ENCODE measurements around the gene AKAP4.

Gene AKAP4, protein sequence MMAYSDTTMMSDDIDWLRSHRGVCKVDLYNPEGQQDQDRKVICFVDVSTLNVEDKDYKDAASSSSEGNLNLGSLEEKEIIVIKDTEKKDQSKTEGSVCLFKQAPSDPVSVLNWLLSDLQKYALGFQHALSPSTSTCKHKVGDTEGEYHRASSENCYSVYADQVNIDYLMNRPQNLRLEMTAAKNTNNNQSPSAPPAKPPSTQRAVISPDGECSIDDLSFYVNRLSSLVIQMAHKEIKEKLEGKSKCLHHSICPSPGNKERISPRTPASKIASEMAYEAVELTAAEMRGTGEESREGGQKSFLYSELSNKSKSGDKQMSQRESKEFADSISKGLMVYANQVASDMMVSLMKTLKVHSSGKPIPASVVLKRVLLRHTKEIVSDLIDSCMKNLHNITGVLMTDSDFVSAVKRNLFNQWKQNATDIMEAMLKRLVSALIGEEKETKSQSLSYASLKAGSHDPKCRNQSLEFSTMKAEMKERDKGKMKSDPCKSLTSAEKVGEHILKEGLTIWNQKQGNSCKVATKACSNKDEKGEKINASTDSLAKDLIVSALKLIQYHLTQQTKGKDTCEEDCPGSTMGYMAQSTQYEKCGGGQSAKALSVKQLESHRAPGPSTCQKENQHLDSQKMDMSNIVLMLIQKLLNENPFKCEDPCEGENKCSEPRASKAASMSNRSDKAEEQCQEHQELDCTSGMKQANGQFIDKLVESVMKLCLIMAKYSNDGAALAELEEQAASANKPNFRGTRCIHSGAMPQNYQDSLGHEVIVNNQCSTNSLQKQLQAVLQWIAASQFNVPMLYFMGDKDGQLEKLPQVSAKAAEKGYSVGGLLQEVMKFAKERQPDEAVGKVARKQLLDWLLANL

DNA sequence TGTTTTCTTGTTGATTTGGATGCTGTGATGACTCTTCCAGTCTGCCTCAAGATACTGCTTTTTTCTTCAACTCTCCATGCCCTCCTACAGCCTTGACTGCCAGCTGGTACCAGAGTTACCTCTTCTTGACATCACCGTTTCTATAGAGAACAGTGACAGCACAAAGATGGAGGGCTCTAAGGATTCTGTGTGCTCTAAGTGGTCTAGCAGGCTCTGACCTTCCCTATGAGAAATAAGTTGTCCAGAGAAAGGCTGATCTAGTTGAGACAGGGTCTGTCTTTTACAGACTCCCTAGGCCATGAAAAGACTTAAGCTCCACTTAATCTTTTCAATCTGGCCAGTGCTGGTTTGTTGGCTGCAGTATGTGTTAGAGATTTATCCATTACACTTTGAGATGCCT lies at the start of gene AKAP4:
AKAP4 (minus strand) TSS at position 101 of the 400 bp plus-strand sequence. CDS start 118 bp downstream, outside the sequence.
- no peak for ATAC-seq (ENCODE audit: low read depth)

DNA sequence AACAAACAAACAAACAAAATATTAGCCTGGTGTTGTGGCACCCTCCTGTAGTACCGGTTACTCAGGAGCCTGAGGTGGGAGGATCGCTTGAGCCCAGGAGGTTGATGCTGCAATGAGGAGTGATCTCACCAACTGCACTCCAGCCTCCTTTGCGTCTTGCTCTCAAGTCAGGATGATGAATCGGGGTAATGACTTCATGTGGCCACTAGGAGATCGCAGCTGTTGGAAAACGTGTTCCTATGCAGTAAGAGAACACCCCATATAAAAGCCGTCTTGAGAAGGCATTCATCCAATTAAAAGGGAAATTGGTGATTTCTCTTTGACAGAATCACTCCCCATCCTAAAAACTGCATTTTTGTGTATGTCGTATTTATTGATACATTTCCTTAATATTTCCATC lies 10.7 kb upstream of the AKAP4 start:
- ATAC-seq (ENCODE audit: low read depth) (no peak), DNase-seq (ENCODE audit: low spot score in 2 of 2) (no peak)
- no peak overlapping the region for H3K4me3 Mint-ChIP-seq
- H3K4me1 Mint-ChIP-seq, result no peaks in the 10 kb centered on the region
- H3K9me3 Mint-ChIP-seq, result no peaks in the 10 kb centered on the region
- no peaks in the 10 kb centered on the region for H3K36me3 Mint-ChIP-seq
- no peaks in the 10 kb centered on the region for H3K27me3 Mint-ChIP-seq
- no peak overlapping the region for H3K27ac Mint-ChIP-seq

More for the DNA sequence above, at the start of gene AKAP4:
- H3K36me3 Mint-ChIP-seq, result no peaks in the 10 kb centered on the region
- no peak within 1 kb of the TSS for H3K27ac Mint-ChIP-seq
- H3K4me3 Mint-ChIP-seq, result no peak within 1 kb of the TSS
- H3K27me3 Mint-ChIP-seq, result peaks cover 4% of the 10 kb centered on the region
- H3K4me1 Mint-ChIP-seq, result peaks cover 3% of the 10 kb centered on the region
- no peaks in the 10 kb centered on the region for H3K9me3 Mint-ChIP-seq
- DNase-seq (ENCODE audit: low spot score in 2 of 2), result no peak

DNA sequence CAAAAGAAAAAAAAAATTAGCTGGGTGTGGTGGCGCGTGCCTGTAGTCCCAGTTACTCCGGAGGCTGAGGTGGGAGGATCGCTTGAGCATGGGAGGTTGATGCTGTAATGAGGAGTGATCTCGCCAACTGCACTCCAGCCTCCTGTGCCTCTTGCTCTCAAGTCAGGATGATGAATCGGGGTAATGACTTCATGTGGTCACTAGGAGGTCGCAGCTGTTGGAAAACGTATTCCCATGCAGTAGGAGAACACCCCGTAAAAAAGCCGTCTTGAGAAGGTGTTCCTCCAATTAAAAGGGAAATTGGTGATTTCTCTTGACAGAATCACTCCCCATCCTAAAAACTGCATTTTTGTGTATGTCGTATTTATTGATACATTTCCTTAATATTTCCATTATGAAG lies 5.9 kb upstream of the AKAP4 start:
- Mint-ChIP-seq H3K36me3 (no peaks in the 10 kb centered on the region), H3K9me3 (no peaks in the 10 kb centered on the region), H3K27ac (no peak overlapping the region), H3K4me3 (no peak overlapping the region), H3K4me1 (peaks cover 3% of the 10 kb centered on the region), H3K27me3 (no peaks in the 10 kb centered on the region)
- no peak for ATAC-seq (ENCODE audit: low read depth)
- no peak for DNase-seq (ENCODE audit: low spot score in 2 of 2)

DNA sequence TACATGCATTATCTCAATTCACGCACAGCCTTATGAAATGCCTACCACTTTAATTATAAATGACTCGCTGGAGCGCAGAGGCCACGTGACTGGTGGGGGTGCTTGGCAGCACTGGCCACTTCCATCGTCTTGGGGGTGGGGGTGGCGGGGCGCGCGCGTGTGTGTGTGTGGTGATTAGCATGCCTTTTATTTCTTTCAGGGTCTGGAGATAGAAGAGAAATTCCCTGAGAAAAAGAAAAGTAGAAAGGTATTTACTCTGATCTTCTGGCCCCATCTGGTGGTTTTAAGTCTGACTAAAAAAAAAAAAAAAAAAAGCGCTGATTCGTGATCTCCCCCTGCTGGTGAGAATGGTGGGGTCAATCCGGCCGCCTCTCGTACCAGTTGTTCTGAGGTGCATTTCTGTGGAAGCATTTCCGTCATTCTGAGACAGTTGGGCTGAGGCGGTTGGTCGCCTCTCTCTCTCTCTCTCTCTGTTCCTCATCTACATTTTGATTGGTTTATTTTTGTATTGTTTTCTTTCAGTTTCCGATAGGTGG lies 3.6 kb upstream of the AKAP4 start, which contains the start of gene CCNB3:
CCNB3 (plus strand) TSS at position 402 of the 536 bp plus-strand sequence. CDS start 80,399 bp downstream, outside the sequence.
- peaks cover 2% of the 10 kb centered on the region for H3K27me3 Mint-ChIP-seq
- H3K27ac Mint-ChIP-seq, result peak within 1 kb of the TSS; percentile 61
- peak; percentile 97 for ATAC-seq (ENCODE audit: low read depth)
- no peaks in the 10 kb centered on the region for H3K9me3 Mint-ChIP-seq
- peak within 1 kb of the TSS; percentile 80 for H3K4me3 Mint-ChIP-seq
- H3K4me1 Mint-ChIP-seq, result peaks cover 3% of the 10 kb centered on the region
- no peaks in the 10 kb centered on the region for H3K36me3 Mint-ChIP-seq
- DNase-seq (ENCODE audit: low spot score in 2 of 2), result peak; percentile 42 to 60

DNA sequence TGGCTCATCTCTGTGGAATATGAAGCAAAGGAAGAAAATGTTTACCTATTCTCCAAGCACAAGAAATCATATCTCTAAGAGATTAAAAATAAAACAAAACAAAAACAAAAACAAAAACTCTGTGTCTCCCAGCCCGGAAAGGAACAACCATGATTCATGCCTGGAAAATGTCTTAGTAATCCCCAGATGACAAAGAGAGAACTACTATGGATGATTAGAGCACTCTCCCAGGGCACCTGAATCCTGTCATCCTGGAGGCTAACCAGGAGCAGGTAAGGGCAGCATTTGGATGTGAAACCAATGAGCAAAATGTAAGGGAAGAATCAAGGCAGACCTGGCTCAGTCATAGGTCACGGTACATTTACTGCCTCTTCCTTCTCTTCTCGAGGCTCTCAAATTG lies 1.7 kb upstream of the AKAP4 start:
- Mint-ChIP-seq H3K36me3 (no peaks in the 10 kb centered on the region), H3K4me1 (peaks cover 3% of the 10 kb centered on the region), H3K9me3 (no peaks in the 10 kb centered on the region), H3K27ac (no peak overlapping the region), H3K4me3 (no peak overlapping the region), H3K27me3 (peaks cover 2% of the 10 kb centered on the region)
- no peak for DNase-seq (ENCODE audit: low spot score in 2 of 2)
- no peak for ATAC-seq (ENCODE audit: low read depth)

DNA sequence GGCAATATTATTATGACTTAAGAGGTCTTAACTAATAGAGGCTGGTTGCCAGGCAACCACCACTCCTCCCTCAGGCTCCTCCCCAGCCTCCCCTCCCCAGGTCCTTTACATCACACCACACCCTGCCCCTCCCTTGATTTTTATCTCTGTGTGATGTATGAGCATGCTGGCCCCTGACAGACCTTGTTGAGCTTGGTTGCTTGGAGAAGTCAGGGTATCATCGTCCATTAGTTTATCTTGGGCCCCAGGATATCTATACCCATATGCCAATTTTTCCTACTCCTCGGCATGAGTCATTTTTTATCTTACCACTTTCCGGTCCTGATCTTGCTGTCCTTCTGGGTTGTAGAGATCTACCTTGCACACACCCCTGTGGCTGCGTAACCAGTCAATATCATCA lies 2.5 kb downstream of the AKAP4 start:
- Mint-ChIP-seq H3K4me3 (no peak overlapping the region), H3K36me3 (no peaks in the 10 kb centered on the region), H3K27ac (no peak overlapping the region), H3K9me3 (no peaks in the 10 kb centered on the region), H3K27me3 (peaks cover 5% of the 10 kb centered on the region), H3K4me1 (no peaks in the 10 kb centered on the region)
- no peak for ATAC-seq (ENCODE audit: low read depth)
- DNase-seq (ENCODE audit: low spot score in 2 of 2), result no peak

DNA sequence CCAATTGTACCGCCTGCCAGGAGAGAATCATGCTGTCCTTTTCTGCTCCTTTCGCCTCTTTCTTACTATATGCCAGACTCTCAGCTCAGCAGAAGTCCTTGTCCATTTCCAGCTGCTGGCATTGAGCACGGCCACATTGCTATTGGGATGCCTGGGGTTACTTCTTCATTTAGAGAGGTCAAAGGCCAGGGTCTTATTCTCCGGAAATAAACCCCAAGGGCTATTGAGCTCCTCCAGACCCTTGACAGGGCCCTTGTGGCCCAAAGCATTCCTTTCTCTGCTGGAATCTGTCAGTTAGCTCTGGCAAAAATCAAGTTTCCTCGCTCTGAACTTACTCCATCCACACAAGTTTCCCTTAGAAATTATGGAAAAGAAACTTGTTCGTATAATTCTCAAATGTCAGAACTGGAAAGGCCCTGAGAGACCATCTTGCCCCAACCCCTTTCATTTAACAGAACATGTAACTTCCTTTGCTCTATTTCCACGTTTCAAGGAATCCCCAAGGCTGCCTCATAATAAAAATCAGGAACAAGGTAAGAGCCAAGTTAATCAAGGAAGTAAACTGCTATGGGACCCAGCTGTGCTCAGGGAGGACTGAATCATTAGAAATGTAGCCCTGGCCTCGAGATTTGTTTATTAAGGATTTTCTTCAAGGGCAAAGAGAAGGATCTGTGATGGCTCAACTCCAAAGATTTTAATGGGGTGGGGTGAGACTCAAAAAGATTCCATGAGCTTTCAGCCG lies 11.8 kb downstream of the AKAP4 start:
- Mint-ChIP-seq H3K4me3 (no peak overlapping the region), H3K27me3 (peaks cover 1% of the 10 kb centered on the region), H3K36me3 (no peaks in the 10 kb centered on the region), H3K4me1 (no peaks in the 10 kb centered on the region), H3K9me3 (no peaks in the 10 kb centered on the region), H3K27ac (no peak overlapping the region)
- ATAC-seq (ENCODE audit: low read depth) (no peak), DNase-seq (ENCODE audit: low spot score in 2 of 2) (no peak)

DNA sequence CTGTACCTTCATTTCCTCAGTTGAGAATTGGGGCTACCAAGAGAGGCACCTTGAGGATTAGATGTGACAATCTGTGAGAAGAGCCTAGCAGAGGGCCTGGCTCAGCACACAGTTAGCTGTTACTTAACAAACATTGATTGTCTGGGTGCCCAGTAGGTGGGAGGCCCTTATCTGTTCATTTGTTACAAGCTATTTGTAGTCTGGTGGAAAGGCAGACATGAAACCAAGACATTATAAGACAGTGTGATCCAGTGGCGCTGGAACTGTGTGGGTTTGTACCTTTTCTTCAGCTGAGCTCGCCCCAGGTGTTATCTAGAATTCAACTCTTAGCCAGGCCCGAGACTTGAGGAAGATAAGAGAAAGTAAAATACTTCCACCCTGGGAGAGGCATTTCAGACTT lies 16.9 kb downstream of the AKAP4 start:
- H3K9me3 Mint-ChIP-seq, result no peaks in the 10 kb centered on the region

DNA sequence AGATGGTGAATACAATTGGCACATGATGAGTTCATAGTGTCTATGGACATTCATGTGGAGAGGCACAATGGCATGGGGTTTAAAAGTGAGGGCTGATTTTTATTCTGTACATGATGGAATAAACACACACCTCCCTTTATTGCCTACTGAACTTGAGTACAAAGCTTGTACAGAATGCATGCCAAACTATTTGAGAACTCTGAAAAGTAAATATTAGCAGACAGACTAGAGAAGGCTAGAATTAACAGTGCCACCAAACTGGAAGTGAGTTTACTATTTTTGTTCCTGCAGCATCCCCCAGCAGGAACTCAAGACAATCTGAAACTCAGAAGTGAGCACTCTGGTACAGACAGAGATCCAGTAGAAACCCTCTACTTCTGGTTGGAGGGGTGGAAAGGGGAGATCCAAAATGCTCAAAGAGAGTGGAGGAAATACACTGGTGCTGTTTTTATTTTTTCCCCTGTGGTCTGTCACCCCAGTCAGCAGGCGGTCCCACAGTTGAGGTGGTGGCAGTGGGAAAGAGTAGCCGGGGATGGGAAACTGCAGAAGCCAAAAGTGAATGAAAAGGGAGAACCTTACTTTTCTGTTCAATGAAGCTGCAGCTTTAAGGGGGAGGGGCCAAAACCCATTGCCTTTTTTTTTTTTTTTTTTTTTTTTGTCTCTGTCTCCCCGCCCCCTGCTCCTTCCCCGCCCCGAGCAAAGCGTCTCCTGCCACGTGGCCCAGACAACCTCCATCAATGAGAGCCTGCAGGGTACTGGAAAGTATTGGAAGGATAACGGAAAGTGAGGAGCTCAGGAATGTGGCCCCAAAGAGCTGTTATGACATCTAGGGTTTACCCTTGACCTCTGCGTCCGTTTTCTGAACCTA lies 20.5 kb downstream of the AKAP4 start:
- Mint-ChIP-seq H3K4me3 (no peak overlapping the region), H3K27me3 (peaks cover 5% of the 10 kb centered on the region), H3K4me1 (peaks cover 4% of the 10 kb centered on the region), H3K27ac (no peak overlapping the region), H3K36me3 (no peaks in the 10 kb centered on the region), H3K9me3 (no peaks in the 10 kb centered on the region)
- DNase-seq (ENCODE audit: low spot score in 2 of 2) (no peak), ATAC-seq (ENCODE audit: low read depth) (no peak)

More for the DNA sequence above, 16.9 kb downstream of the AKAP4 start:
- Mint-ChIP-seq H3K4me3 (no peak overlapping the region), H3K27ac (no peak overlapping the region), H3K36me3 (no peaks in the 10 kb centered on the region), H3K27me3 (peaks cover 4% of the 10 kb centered on the region), H3K4me1 (peaks cover 4% of the 10 kb centered on the region)
- no peak for DNase-seq (ENCODE audit: low spot score in 2 of 2)
- no peak for ATAC-seq (ENCODE audit: low read depth)

DNA sequence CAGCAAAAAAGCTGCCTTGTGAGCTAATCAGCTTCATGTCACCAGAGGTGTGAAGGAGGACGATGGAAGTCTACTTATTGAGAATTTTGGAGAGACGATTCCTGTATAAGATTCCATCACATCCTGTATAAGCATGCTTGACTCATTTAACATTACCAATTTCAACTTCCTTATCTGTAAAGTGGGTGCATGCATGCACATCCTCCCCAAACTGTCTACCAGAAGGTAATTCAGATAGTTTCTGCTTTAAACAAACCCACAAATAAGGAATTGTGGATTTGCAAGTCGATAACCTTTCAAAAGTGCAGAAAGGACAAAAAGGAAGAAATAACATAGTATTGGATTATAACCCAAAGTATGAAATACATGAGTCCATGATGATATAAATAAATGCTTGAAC lies 31.1 kb downstream of the AKAP4 start:
- ATAC-seq (ENCODE audit: low read depth), result no peak
- DNase-seq (ENCODE audit: low spot score in 2 of 2), result no peak
- Mint-ChIP-seq H3K4me3 (no peak overlapping the region), H3K9me3 (peaks cover 3% of the 10 kb centered on the region), H3K27me3 (peaks cover 2% of the 10 kb centered on the region), H3K36me3 (peaks cover 4% of the 10 kb centered on the region), H3K27ac (no peak overlapping the region), H3K4me1 (peaks cover 5% of the 10 kb centered on the region)

DNA sequence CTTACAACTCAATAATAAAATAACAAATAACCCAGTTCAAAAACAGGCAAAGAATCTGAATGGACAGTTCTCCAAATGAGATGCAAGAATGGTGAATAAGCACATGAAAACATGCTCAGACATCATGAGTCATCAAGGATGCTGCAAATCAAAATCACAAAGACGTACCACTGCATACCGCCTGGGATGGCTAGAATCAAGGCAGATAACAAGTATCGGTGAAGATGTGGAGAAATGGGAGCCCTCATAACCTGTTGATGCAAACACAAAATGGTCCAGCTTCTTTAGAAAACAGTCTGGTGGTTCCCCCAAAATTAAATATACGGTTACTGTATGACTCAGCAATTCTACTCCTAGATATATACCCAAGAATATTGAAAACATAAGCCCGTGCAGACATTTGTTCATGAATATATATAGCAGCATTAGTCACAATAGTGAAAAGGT lies 32.5 kb downstream of the AKAP4 start:
- Mint-ChIP-seq H3K4me1 (peaks cover 5% of the 10 kb centered on the region), H3K4me3 (no peak overlapping the region), H3K36me3 (no peaks in the 10 kb centered on the region), H3K9me3 (no peaks in the 10 kb centered on the region), H3K27ac (no peak overlapping the region), H3K27me3 (peaks cover 2% of the 10 kb centered on the region)
- no peak for DNase-seq (ENCODE audit: low spot score in 2 of 2)
- ATAC-seq (ENCODE audit: low read depth), result no peak

DNA sequence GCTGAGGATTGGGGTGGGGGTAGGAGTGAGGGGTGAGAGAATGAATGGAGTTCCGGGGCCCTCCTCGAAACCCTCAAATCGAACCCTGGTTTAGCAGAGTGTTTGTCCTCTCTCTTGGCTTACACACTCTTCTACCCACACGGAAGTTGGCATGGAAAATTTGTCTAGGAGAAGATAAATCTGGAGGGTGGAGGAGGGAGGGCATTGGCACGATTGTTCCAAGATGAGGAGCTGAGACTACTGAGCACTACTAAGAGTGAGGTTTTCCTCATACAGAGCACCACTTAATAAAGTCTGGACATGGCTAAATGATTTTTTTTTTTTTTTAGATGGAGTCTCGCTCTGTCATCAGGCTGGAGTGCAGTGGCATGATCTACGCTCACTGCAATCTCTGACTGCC lies 33.4 kb downstream of the AKAP4 start:
- ATAC-seq (ENCODE audit: low read depth), result no peak
- peaks cover 2% of the 10 kb centered on the region for H3K27me3 Mint-ChIP-seq
- H3K36me3 Mint-ChIP-seq, result no peaks in the 10 kb centered on the region
- H3K4me1 Mint-ChIP-seq, result peaks cover 5% of the 10 kb centered on the region
- H3K27ac Mint-ChIP-seq, result no peak overlapping the region
- H3K4me3 Mint-ChIP-seq, result no peak overlapping the region
- no peaks in the 10 kb centered on the region for H3K9me3 Mint-ChIP-seq
- DNase-seq (ENCODE audit: low spot score in 2 of 2), result no peak

DNA sequence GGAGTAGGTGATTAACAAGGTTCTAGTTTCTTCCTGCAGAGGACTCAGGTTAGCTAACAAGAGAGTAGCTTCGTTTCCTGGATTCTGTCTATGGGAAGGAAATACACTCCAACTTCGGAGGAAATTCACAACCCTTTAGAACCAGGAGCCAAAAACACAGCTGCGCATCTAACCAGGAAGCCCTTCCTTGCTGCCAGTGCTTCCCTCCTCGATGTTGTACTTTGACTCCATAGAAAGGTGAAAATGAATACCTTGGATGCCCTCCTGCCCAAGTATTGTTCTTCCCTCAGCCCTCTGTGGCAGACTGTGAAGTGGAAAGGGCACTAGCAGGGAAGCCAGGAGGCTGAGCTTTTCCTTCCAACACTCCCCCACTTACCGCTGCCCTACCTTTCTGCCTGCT lies 35.1 kb downstream of the AKAP4 start:
- H3K9me3 Mint-ChIP-seq, result no peaks in the 10 kb centered on the region
- peaks cover 2% of the 10 kb centered on the region for H3K27me3 Mint-ChIP-seq
- peaks cover 5% of the 10 kb centered on the region for H3K4me1 Mint-ChIP-seq
- H3K36me3 Mint-ChIP-seq, result no peaks in the 10 kb centered on the region
- no peak overlapping the region for H3K4me3 Mint-ChIP-seq
- DNase-seq (ENCODE audit: low spot score in 2 of 2) (no peak), ATAC-seq (ENCODE audit: low read depth) (no peak)
- H3K27ac Mint-ChIP-seq, result no peak overlapping the region

All from memory B cell (primary cell).